IPS-18a (cell line): ENCODE data around the gene ZNF423.

Source experiments
- H3K27ac ChIP-seq: one replicate; pipeline ENCODE4 v1.5.1; 2013; ENCODE audit warnings: low read length
- H3K27me3 ChIP-seq: one replicate; pipeline ENCODE4 v1.6.1; 2013; ENCODE audit warnings: mild to moderate bottlenecking, low read length; ENCODE audit not compliant: control insufficient read depth, insufficient read depth
- H3K36me3 ChIP-seq: one replicate; pipeline ENCODE4 v1.6.1; 2013; ENCODE audit warnings: low read depth, low read length; ENCODE audit not compliant: control insufficient read depth
- H3K4me1 ChIP-seq: one replicate; pipeline ENCODE4 v1.6.1; 2013; ENCODE audit warnings: low read depth, low read length; ENCODE audit not compliant: control insufficient read depth
- H3K4me3 ChIP-seq: one replicate; pipeline ENCODE4 v1.5.1; 2013; ENCODE audit warnings: low read length
- H3K9ac ChIP-seq: one replicate; pipeline ENCODE4 v1.6.1; 2013; ENCODE audit warnings: mild to moderate bottlenecking, low read length, moderate library complexity
- H3K9me3 ChIP-seq: one replicate; pipeline ENCODE4 v1.6.1; 2013; ENCODE audit warnings: low read depth, low read length; ENCODE audit not compliant: control insufficient read depth

Gene ZNF423

GRCh38 chr16:49456763-49457162 lies 399.1 kb downstream of the ZNF423 start:
- Histone ChIP-seq H3K27ac (no peak overlapping the region), H3K9ac (no peak overlapping the region), H3K4me1 (peaks cover 11% of the 10 kb centered on the region), H3K4me3 (no peak overlapping the region), H3K9me3 (no peaks in the 10 kb centered on the region), H3K36me3 (no peaks in the 10 kb centered on the region), H3K27me3 (no peaks in the 10 kb centered on the region)

GRCh38 chr16:49455991-49456745 lies 399.7 kb downstream of the ZNF423 start:
- H3K36me3 ChIP-seq: no peaks in the 10 kb centered on the region
- no peak overlapping the region for H3K27ac ChIP-seq
- H3K4me3 ChIP-seq: no peak overlapping the region
- H3K27me3 ChIP-seq: no peaks in the 10 kb centered on the region
- H3K4me1 ChIP-seq: peaks cover 11% of the 10 kb centered on the region
- H3K9me3 ChIP-seq: no peaks in the 10 kb centered on the region
- H3K9ac ChIP-seq: no peak overlapping the region

- Histone ChIP-seq H3K9me3 (no peaks in the 10 kb centered on the region), H3K36me3 (no peaks in the 10 kb centered on the region), H3K9ac (no peak overlapping the region), H3K4me3 (no peak overlapping the region), H3K27ac (no peak overlapping the region), H3K4me1 (peaks cover 11% of the 10 kb centered on the region), H3K27me3 (no peaks in the 10 kb centered on the region)
Measured at GRCh38 chr16:49455181-49455990, 400.5 kb downstream of the ZNF423 start.

- Histone ChIP-seq H3K27ac (no peak overlapping the region), H3K27me3 (no peaks in the 10 kb centered on the region), H3K9me3 (no peaks in the 10 kb centered on the region), H3K36me3 (no peaks in the 10 kb centered on the region), H3K4me1 (peaks cover 11% of the 10 kb centered on the region), H3K4me3 (no peak overlapping the region), H3K9ac (no peak overlapping the region)
Measured at GRCh38 chr16:49454426-49455180, 401.3 kb downstream of the ZNF423 start.

- Histone ChIP-seq H3K4me3 (no peak overlapping the region), H3K36me3 (no peaks in the 10 kb centered on the region), H3K27me3 (no peaks in the 10 kb centered on the region), H3K9ac (no peak overlapping the region), H3K27ac (no peak overlapping the region), H3K4me1 (peaks cover 11% of the 10 kb centered on the region), H3K9me3 (no peaks in the 10 kb centered on the region)
Measured at GRCh38 chr16:49453983-49454382, 401.9 kb downstream of the ZNF423 start.

- H3K27me3 ChIP-seq: no peaks in the 10 kb centered on the region
- peak overlapping the region; percentile 10 for H3K9ac ChIP-seq
- H3K9me3 ChIP-seq: no peaks in the 10 kb centered on the region
- peaks cover 11% of the 10 kb centered on the region for H3K4me1 ChIP-seq
- H3K27ac ChIP-seq: no peak overlapping the region
- H3K4me3 ChIP-seq: no peak overlapping the region
- no peaks in the 10 kb centered on the region for H3K36me3 ChIP-seq
Measured at GRCh38 chr16:49453021-49453420, 402.9 kb downstream of the ZNF423 start.

- Histone ChIP-seq H3K9me3 (no peaks in the 10 kb centered on the region), H3K36me3 (no peaks in the 10 kb centered on the region), H3K9ac (peak overlapping the region; percentile 10), H3K4me3 (no peak overlapping the region), H3K27me3 (no peaks in the 10 kb centered on the region), H3K27ac (no peak overlapping the region), H3K4me1 (peaks cover 11% of the 10 kb centered on the region)
Measured at GRCh38 chr16:49452578-49452977, 403.3 kb downstream of the ZNF423 start.

- no peaks in the 10 kb centered on the region for H3K36me3 ChIP-seq
- no peak overlapping the region for H3K9ac ChIP-seq
- H3K9me3 ChIP-seq: no peaks in the 10 kb centered on the region
- H3K27me3 ChIP-seq: no peaks in the 10 kb centered on the region
- peaks cover 11% of the 10 kb centered on the region for H3K4me1 ChIP-seq
- no peak overlapping the region for H3K4me3 ChIP-seq
- H3K27ac ChIP-seq: no peak overlapping the region
Measured at GRCh38 chr16:49452108-49452507, 403.8 kb downstream of the ZNF423 start.

- no peaks in the 10 kb centered on the region for H3K36me3 ChIP-seq
- H3K4me3 ChIP-seq: no peak overlapping the region
Measured at GRCh38 chr16:49446805-49447204, 409.1 kb downstream of the ZNF423 start.

GRCh38 chr16:49443576-49443975 lies 412.3 kb downstream of the ZNF423 start:
- H3K4me3 ChIP-seq: no peak overlapping the region
- H3K36me3 ChIP-seq: no peaks in the 10 kb centered on the region
- H3K9me3 ChIP-seq: no peaks in the 10 kb centered on the region
- H3K27me3 ChIP-seq: peaks cover 4% of the 10 kb centered on the region
- peaks cover 28% of the 10 kb centered on the region for H3K4me1 ChIP-seq
- no peak overlapping the region for H3K27ac ChIP-seq
- no peak overlapping the region for H3K9ac ChIP-seq

More at GRCh38 chr16:49446805-49447204, 409.1 kb downstream of the ZNF423 start:
- H3K27me3 ChIP-seq: peaks cover 4% of the 10 kb centered on the region
- H3K27ac ChIP-seq: no peak overlapping the region
- peaks cover 18% of the 10 kb centered on the region for H3K4me1 ChIP-seq
- H3K9me3 ChIP-seq: no peaks in the 10 kb centered on the region
- H3K9ac ChIP-seq: no peak overlapping the region

- peak overlapping the region; percentile 4 for H3K9ac ChIP-seq
- no peak overlapping the region for H3K27ac ChIP-seq
- H3K9me3 ChIP-seq: no peaks in the 10 kb centered on the region
- peaks cover 28% of the 10 kb centered on the region for H3K4me1 ChIP-seq
- H3K27me3 ChIP-seq: peaks cover 4% of the 10 kb centered on the region
- H3K4me3 ChIP-seq: no peak overlapping the region
- no peaks in the 10 kb centered on the region for H3K36me3 ChIP-seq
Measured at GRCh38 chr16:49442805-49443204, 413.1 kb downstream of the ZNF423 start.
